HUES64 (cell line): ENCODE data around the gene SVEP1.

ENCODE experiments used
- H3K27ac ChIP-seq: 2 replicates; pipeline ENCODE4 v1.7.0; 2013; ENCODE audit warnings: low read depth, low read length, inconsistent platforms
- H3K27me3 ChIP-seq: 2 replicates; pipeline ENCODE4 v1.6.1; 2013; ENCODE audit warnings: mild to moderate bottlenecking, low read length; ENCODE audit not compliant: insufficient read depth
- H3K36me3 ChIP-seq: 2 replicates; pipeline ENCODE4 v1.6.1; 2013; ENCODE audit warnings: mild to moderate bottlenecking, low read length; ENCODE audit not compliant: insufficient read depth
- H3K4me1 ChIP-seq: 2 replicates; pipeline ENCODE4 v1.6.1; 2013; ENCODE audit warnings: mild to moderate bottlenecking, low read length, moderate library complexity; ENCODE audit not compliant: insufficient read depth
- H3K4me3 ChIP-seq: 2 replicates; pipeline ENCODE4 v1.5.1; 2013; ENCODE audit warnings: mild to moderate bottlenecking, low read length, moderate library complexity
- H3K9ac ChIP-seq: 2 replicates; pipeline ENCODE4 v1.6.1; 2013; ENCODE audit warnings: mild to moderate bottlenecking, low read depth, low read length
- H3K9me3 ChIP-seq: 2 replicates; pipeline ENCODE4 v1.6.1; 2013; ENCODE audit warnings: low read depth, low read length; ENCODE audit not compliant: insufficient read depth
- WGBS: fragments of 150-250, 120-280 bp; methylation state at CpG from one replicate; pipeline ENCODE4 v1.1.7; 2013; ENCODE audit warnings: missing lambda C conversion rate; 5-methylcytosine and 5-hydroxymethylcytosine counted together

SVEP1 gene

DNA sequence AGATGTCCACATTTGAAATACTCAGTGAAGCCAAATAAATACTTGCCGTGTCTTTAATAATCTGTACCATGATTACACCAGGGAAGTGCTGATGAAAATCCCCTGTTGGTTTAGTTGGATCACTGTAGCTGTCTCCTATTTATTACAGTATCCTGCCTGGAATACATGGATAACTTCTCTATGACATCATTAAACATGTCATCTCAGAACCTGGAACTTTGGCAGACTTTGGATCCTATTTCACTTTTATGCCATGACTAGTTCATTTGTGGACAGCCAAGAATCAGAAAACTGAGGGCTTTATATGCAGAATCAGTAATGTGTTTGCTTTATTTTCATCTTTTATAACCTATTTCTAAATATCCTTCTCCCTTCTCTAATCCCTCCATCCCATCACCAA lies 241.8 kb downstream of the SVEP1 start, which contains the start of gene TXNDC8:
TXNDC8 (minus strand) TSS at position 137 of the 400 bp plus-strand sequence.
- H3K36me3 ChIP-seq, result no peaks in the 10 kb centered on the region
- H3K4me3 ChIP-seq, result no peak within 1 kb of the TSS
- no peaks in the 10 kb centered on the region for H3K27me3 ChIP-seq
- WGBS, result 100% methylated on average over 1 of the region's 1 CpG
- H3K27ac ChIP-seq, result no peak within 1 kb of the TSS
- H3K9me3 ChIP-seq, result no peaks in the 10 kb centered on the region
- H3K4me1 ChIP-seq, result no peaks in the 10 kb centered on the region
- no peak within 1 kb of the TSS for H3K9ac ChIP-seq

DNA sequence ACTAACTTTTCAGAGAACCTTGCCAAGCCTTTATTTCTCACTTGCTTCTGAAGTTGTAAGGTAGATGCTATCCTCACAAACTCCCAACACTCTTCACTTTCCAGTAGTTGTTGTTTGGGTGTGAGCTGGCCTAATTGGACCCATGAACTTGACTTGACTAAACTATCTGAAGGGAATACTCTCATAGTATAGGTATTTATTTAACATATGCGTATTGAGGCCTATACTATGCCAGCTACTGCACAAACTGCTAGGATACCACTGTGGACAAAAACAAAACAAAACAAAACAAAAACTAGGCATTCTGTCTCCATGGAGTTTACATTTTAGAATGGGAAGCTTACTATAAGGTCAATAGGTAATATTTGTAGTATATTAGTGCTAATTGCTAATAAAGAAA lies 243.2 kb downstream of the SVEP1 start:
- no CpG with 5 or more reads among the region's 1 CpG for WGBS
- Histone ChIP-seq H3K4me1 (no peaks in the 10 kb centered on the region), H3K27ac (no peak overlapping the region)

DNA sequence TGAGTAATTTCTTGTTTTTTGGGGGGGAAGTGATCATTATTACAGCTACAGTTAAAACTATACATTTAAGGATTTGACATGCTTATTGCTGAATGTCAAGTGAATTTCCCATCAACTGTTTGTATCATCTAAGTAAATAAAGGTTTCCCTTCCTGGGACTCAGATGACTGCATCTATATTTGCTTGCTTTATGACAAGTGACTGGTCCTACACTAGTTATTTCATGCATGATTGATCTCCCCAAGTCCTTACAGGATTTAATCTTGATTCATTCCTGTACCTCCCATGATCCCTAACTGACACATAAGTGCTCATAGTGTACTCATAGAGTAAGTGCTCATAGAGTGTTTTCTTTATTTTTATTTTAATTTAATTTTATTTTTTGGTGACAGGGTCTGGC lies 244.7 kb downstream of the SVEP1 start:
- H3K4me1 ChIP-seq, result no peaks in the 10 kb centered on the region
- no peak overlapping the region for H3K27ac ChIP-seq
- H3K36me3 ChIP-seq, result no peaks in the 10 kb centered on the region
- no peaks in the 10 kb centered on the region for H3K27me3 ChIP-seq
- no peak overlapping the region for H3K9ac ChIP-seq
- no peak overlapping the region for H3K4me3 ChIP-seq
- peaks cover 3% of the 10 kb centered on the region; the same call in 1 of the 2 replicates for H3K9me3 ChIP-seq

More for the DNA sequence above, 243.2 kb downstream of the SVEP1 start:
- Histone ChIP-seq H3K9ac (no peak overlapping the region), H3K27me3 (no peaks in the 10 kb centered on the region), H3K9me3 (no peaks in the 10 kb centered on the region), H3K36me3 (no peaks in the 10 kb centered on the region), H3K4me3 (no peak overlapping the region)

DNA sequence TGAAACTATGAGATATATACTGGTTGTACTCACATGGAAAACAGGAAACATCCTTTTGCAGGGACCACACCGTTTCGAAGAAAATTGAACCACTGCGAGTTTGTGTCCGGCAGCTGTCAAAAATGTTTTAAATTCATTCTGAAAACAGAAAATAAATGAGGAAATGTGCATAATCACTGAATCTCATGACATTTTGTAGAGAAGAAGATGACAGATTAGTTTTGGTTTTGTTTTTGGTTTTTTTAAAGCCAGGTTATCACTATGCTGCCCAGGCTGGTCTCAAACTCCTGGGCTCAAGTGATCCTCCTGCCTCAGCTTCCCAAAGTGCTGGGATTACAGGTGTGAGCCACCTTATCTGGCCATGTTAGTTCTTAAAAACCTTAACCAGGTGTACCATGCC lies 245.4 kb downstream of the SVEP1 start:
- Histone ChIP-seq H3K4me3 (no peak overlapping the region), H3K9ac (no peak overlapping the region), H3K9me3 (peaks cover 3% of the 10 kb centered on the region; the same call in 1 of the 2 replicates), H3K27ac (no peak overlapping the region), H3K36me3 (no peaks in the 10 kb centered on the region), H3K27me3 (no peaks in the 10 kb centered on the region), H3K4me1 (no peaks in the 10 kb centered on the region)
- 97% methylated on average over 4 of the region's 4 CpGs for WGBS

DNA sequence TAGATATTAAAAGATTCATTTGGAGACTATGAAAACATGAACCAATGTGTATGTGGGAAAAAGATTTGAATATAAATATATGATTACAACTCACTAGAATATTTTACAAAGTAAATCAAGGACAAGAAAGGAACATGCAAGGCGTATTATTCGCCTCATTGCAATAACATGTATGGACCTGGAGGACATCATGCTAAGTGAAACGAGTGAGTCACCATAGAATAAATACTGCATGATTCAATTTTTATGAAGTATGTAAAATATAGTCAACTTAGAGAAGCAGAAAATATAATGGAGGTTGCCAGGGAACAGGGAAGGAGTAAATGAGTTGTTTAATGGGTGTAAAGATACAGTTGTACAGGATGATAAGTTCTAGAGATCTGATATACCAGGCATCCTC lies 246.8 kb downstream of the SVEP1 start:
- Histone ChIP-seq H3K27me3 (no peaks in the 10 kb centered on the region), H3K36me3 (no peaks in the 10 kb centered on the region), H3K4me1 (no peaks in the 10 kb centered on the region), H3K9ac (no peak overlapping the region), H3K4me3 (no peak overlapping the region), H3K9me3 (peaks cover 3% of the 10 kb centered on the region; the same call in 1 of the 2 replicates), H3K27ac (no peak overlapping the region)
- 93% methylated on average over 3 of the region's 3 CpGs for WGBS

DNA sequence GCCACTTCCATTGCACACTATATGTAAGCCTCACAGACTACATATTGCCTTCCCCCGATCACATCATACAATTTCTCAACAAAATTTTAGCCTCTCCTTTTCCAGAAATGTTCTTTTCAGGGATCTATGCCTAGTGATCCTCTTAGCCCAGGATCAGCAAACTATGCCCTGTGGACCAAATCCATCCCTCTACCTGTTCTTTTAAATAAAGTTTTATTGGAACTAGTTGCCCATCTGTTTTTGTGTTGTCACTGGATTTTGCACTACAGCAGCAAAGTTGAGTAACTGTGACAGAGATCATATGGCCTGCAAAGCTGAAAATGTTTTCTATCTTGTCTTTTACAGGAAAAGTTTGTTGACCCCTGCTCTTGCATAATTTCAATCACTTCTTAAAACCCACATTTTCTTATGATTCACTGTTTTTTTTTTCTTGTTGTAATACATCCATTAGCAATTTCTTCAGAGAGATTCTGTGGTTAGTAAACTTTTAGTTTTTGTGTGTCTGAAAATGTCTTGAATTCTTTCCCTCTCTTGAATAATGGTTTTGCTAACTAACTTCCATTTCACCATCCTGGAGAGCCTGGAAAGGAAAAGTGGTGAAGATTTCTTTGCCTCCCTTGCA lies 248.9 kb downstream of the SVEP1 start:
- WGBS, result 95% methylated on average over 1 of the region's 1 CpG
- no peaks in the 10 kb centered on the region for H3K4me1 ChIP-seq
- no peak overlapping the region for H3K4me3 ChIP-seq
- H3K36me3 ChIP-seq, result no peaks in the 10 kb centered on the region
- H3K27ac ChIP-seq, result no peak overlapping the region
- no peak overlapping the region for H3K9ac ChIP-seq
- H3K9me3 ChIP-seq, result peaks cover 3% of the 10 kb centered on the region; the same call in 1 of the 2 replicates
- H3K27me3 ChIP-seq, result no peaks in the 10 kb centered on the region

DNA sequence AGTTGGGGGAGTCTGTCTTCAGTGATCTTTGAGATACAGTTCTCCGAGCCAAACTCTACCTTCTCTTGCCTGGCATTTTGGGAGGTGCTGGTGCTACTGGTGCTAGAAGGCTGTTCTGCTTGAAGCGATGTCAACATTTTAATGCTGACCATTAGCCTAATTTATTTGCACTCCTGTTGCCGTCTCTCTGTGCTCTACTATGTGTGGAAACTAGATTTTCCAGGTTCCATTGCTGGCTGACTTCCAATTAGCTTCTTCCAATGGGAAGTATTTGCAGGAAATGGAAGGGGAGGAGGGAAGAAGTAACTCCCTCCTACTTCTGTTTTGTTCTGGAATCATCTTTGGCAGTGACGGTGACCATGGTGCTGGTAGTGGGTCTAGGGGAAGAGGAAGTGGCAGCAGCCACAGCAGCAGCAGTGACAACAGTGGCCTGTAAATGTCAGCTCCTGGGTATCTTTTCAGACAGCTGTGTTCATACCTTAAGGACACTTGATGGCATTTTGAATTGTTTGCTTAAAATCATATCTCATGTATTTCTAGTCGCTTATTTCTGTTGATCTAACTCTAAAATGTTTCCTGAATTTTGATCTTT lies 249.8 kb downstream of the SVEP1 start:
- Histone ChIP-seq H3K36me3 (no peaks in the 10 kb centered on the region), H3K9ac (no peak overlapping the region), H3K4me3 (no peak overlapping the region), H3K4me1 (no peaks in the 10 kb centered on the region), H3K27me3 (no peaks in the 10 kb centered on the region), H3K27ac (no peak overlapping the region), H3K9me3 (peaks cover 3% of the 10 kb centered on the region; the same call in 1 of the 2 replicates)
- 95% methylated on average over 5 of the region's 5 CpGs for WGBS

DNA sequence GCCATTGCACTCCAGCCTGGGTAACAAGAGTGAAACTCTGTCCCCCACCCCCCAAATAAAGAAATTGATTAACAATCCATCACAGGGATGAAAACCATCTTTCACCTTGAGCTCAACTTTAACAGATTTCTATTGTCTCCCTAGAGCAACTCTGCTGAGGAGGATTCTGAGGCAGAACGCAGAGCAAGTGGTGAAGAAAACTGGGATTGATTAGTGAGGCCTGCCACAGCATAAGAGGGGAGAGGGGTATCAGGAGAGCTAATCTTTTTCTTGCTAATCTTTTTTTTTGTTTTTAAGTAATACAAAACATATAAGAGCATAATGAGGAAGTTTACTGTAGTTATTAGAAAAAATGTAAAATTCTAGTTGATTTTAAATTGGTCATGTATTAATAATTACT lies 250.8 kb downstream of the SVEP1 start:
- WGBS, result 65% methylated on average over 1 of the region's 1 CpG
- no peak overlapping the region for H3K27ac ChIP-seq
- H3K36me3 ChIP-seq, result no peaks in the 10 kb centered on the region
- H3K9ac ChIP-seq, result no peak overlapping the region
- H3K4me3 ChIP-seq, result no peak overlapping the region
- no peaks in the 10 kb centered on the region for H3K27me3 ChIP-seq
- H3K4me1 ChIP-seq, result no peaks in the 10 kb centered on the region
- H3K9me3 ChIP-seq, result peaks cover 3% of the 10 kb centered on the region; the same call in 1 of the 2 replicates

DNA sequence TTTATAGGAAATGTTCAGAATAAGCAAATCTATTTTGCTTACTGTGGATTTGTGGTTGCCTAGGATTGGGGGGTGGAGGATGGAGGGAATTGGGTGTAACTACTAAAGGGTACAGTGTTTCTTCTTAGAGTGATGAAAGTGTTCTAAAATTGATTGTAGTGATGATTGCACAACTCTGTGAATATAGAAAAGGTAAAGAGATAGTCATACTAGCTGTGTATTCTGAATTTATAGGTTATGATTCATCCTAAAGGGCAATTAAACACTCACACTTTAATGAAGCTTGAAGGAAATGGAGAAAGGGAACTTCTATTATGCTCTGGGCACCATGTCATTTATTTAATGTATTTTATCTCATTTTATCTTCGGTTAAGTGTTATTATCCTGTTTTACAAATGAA lies 251.8 kb downstream of the SVEP1 start:
- H3K9ac ChIP-seq, result no peak overlapping the region
- no peak overlapping the region for H3K4me3 ChIP-seq
- H3K27ac ChIP-seq, result no peak overlapping the region
- no peaks in the 10 kb centered on the region for H3K27me3 ChIP-seq
- WGBS, result 100% methylated on average over 1 of the region's 1 CpG
- no peaks in the 10 kb centered on the region for H3K4me1 ChIP-seq
- no peaks in the 10 kb centered on the region for H3K36me3 ChIP-seq
- H3K9me3 ChIP-seq, result peaks cover 3% of the 10 kb centered on the region; the same call in 1 of the 2 replicates

DNA sequence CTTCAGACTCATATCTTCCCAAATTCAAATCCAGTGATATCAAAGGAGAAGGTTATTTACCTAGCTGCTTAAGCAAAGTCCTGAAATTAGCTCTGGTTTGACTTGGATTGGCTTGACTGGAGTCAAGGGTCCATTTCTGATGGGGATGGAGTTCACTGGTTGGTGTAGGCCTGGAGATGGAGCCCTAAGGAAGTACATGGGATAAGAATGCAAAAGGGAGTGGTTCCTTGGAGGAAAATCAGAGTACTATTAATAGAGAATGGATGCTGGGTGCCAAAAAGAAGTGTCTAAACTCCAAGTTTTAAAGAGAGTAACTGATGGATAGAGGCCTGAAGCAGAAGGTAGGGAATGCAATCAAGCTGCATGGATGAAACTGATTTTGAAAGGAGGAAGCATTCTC lies 255.7 kb downstream of the SVEP1 start:
- Histone ChIP-seq H3K4me3 (no peak overlapping the region), H3K9me3 (no peaks in the 10 kb centered on the region), H3K27me3 (no peaks in the 10 kb centered on the region), H3K27ac (no peak overlapping the region), H3K4me1 (no peaks in the 10 kb centered on the region), H3K9ac (no peak overlapping the region), H3K36me3 (no peaks in the 10 kb centered on the region)

DNA sequence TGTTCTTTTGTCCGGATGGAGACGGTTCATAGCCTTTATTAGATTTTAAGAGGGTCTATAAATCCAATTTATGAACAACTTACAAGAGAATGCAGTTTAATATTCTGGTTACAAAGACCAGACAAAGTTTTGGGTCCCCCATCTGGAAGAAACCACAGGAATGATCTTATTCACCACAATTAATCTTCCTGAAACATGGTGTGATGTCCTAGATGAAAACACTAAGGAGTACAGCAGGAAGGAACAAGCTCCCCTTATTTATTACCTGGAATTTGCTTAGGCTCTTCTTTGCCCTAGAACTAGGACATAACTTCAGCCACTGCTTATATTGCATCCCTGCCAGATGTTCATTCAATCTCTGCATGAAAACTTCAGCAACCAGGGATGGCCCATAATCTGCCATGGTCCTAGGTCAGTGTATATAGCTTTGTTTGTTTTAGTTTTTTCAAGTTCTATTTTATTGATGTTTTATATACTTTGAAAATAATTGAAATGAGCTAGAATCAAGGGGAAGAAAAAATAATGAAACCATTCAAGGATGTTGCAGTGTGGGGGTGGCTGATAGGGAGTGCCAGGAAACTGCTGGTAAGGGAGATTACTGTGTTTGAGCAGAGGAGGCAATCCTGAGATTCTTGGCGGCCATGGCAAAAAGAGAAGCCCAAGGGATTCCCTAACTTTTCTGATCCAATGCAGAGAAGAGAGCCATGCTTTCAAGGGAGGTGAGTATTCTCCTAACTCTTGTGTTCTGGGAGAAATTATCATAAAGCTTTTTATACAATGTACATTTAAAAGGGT lies 258.7 kb downstream of the SVEP1 start:
- Histone ChIP-seq H3K9ac (no peak overlapping the region), H3K4me1 (peaks cover 12% of the 10 kb centered on the region; the same call in 1 of the 2 replicates), H3K27me3 (no peaks in the 10 kb centered on the region), H3K4me3 (no peak overlapping the region), H3K9me3 (no peaks in the 10 kb centered on the region), H3K27ac (no peak overlapping the region), H3K36me3 (no peaks in the 10 kb centered on the region)
- WGBS, result 91% methylated on average over 1 of the region's 3 CpGs
